Mammary epithelial cell (primary cell): ENCODE measurements around the gene MYL3.

Source experiments
- EZH2 ChIP-seq: IDR thresholded peaks from 2 replicates; pipeline ENCODE4 v1.6.1; 2012; ENCODE audit warnings: low read length, inconsistent platforms, borderline replicate concordance
- TF ChIP-seq, protein P1 (sequence below), 2 donors: IDR thresholded peaks in 1 of 2; conservative IDR thresholded peaks in 1 of 2; 2 replicates each; pipeline ENCODE4 v1.5.1; 2011 to 2012; ENCODE audit warnings: inconsistent platforms in 2 of 2, low read length in 2 of 2, mild to moderate bottlenecking in 2 of 2, control low read depth in 1 of 2, low read depth in 1 of 2; ENCODE audit not compliant: insufficient read depth in 1 of 2; ENCODE audit errors: extremely low read depth in 1 of 2

GRCh38 chr3:46865031-46865507, 1.8 kb upstream of the MYL3 start:
- TF ChIP-seq, protein P1, sequence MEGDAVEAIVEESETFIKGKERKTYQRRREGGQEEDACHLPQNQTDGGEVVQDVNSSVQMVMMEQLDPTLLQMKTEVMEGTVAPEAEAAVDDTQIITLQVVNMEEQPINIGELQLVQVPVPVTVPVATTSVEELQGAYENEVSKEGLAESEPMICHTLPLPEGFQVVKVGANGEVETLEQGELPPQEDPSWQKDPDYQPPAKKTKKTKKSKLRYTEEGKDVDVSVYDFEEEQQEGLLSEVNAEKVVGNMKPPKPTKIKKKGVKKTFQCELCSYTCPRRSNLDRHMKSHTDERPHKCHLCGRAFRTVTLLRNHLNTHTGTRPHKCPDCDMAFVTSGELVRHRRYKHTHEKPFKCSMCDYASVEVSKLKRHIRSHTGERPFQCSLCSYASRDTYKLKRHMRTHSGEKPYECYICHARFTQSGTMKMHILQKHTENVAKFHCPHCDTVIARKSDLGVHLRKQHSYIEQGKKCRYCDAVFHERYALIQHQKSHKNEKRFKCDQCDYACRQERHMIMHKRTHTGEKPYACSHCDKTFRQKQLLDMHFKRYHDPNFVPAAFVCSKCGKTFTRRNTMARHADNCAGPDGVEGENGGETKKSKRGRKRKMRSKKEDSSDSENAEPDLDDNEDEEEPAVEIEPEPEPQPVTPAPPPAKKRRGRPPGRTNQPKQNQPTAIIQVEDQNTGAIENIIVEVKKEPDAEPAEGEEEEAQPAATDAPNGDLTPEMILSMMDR (conservative IDR thresholded peaks at IDR 0.05 in 1 of 2, IDR thresholded peaks at IDR 0.05 in 1 of 2; ENCODE audit: extremely low read depth in 1 of 2, insufficient read depth in 1 of 2, low read depth in 1 of 2, low read length in 2 of 2): no peak
- no peak for TF ChIP-seq EZH2
